HEK293 (cell line): ENCODE results near the gene CFAP46.
A peak's percentile ranks its signal among the peaks of the same experiment; 100 is the strongest.

Source experiments
- CTCF ChIP-seq: fragments of 450-650 bp; formaldehyde crosslinking; IDR thresholded peaks from 2 replicates; pipeline ENCODE4 v1.5.1; 2016; ENCODE audit warnings: missing biosample characterization, missing genetic modification characterization
- EGR2 ChIP-seq: fragments of 450-650 bp; formaldehyde crosslinking; IDR thresholded peaks from 2 replicates; pipeline ENCODE4 v1.5.1; 2016; ENCODE audit warnings: low read depth, missing biosample characterization, missing genetic modification characterization
- GLIS1 ChIP-seq: fragments of 450-650 bp; formaldehyde crosslinking; IDR thresholded peaks from 2 replicates; pipeline ENCODE4 v1.5.1; 2016; ENCODE audit warnings: missing biosample characterization, missing genetic modification characterization
- GLIS2 ChIP-seq: fragments of 450-650 bp; formaldehyde crosslinking; IDR thresholded peaks from 2 replicates; pipeline ENCODE4 v1.5.1; 2016; ENCODE audit warnings: missing biosample characterization, missing genetic modification characterization
- KLF8 ChIP-seq: fragments of 450-650 bp; formaldehyde crosslinking; IDR thresholded peaks from 2 replicates; pipeline ENCODE4 v1.5.1; 2016; ENCODE audit warnings: missing biosample characterization, missing genetic modification characterization
- KLF9 ChIP-seq: fragments of 450-650 bp; formaldehyde crosslinking; IDR thresholded peaks from 2 replicates; pipeline ENCODE4 v1.5.1; 2016; ENCODE audit warnings: missing biosample characterization, missing genetic modification characterization, low read depth
- PRDM2 ChIP-seq: fragments of 450-650 bp; formaldehyde crosslinking; IDR thresholded peaks from 2 replicates; pipeline ENCODE4 v1.5.1; 2016; ENCODE audit warnings: missing biosample characterization, missing genetic modification characterization, borderline replicate concordance
- SCRT2 ChIP-seq: fragments of 450-650 bp; formaldehyde crosslinking; IDR thresholded peaks from 2 replicates; pipeline ENCODE4 v1.5.1; 2016; ENCODE audit warnings: missing biosample characterization, missing genetic modification characterization
- TSHZ1 ChIP-seq: fragments of 450-650 bp; formaldehyde crosslinking; IDR thresholded peaks from 2 replicates; pipeline ENCODE4 v1.5.1; 2016; ENCODE audit warnings: missing biosample characterization, missing genetic modification characterization, borderline replicate concordance
- ZNF169 ChIP-seq: fragments of 450-650 bp; formaldehyde crosslinking; IDR thresholded peaks from 2 replicates; pipeline ENCODE4 v1.5.1; 2016; ENCODE audit warnings: missing biosample characterization, missing genetic modification characterization
- ZNF18 ChIP-seq: fragments of 450-650 bp; formaldehyde crosslinking; IDR thresholded peaks from 2 replicates; pipeline ENCODE4 v1.5.1; 2016; ENCODE audit warnings: missing biosample characterization, missing genetic modification characterization
- ZNF2 ChIP-seq: fragments of 450-650 bp; formaldehyde crosslinking; IDR thresholded peaks from 2 replicates; pipeline ENCODE4 v1.5.1; 2016; ENCODE audit warnings: missing biosample characterization, missing genetic modification characterization
- ZNF324 ChIP-seq: fragments of 450-650 bp; formaldehyde crosslinking; IDR thresholded peaks from 2 replicates; pipeline ENCODE4 v1.5.1; 2016; ENCODE audit warnings: missing biosample characterization, missing genetic modification characterization
- ZNF433 ChIP-seq: fragments of 450-650 bp; formaldehyde crosslinking; IDR thresholded peaks from 2 replicates; pipeline ENCODE4 v1.5.1; 2016; ENCODE audit warnings: missing biosample characterization, missing genetic modification characterization, low read depth
- ZNF449 ChIP-seq: fragments of 450-650 bp; formaldehyde crosslinking; IDR thresholded peaks from 2 replicates; pipeline ENCODE4 v1.5.1; 2017; ENCODE audit warnings: missing biosample characterization, mild to moderate bottlenecking, missing genetic modification characterization, moderate library complexity
- ZNF596 ChIP-seq: fragments of 450-650 bp; IDR thresholded peaks from 2 replicates; pipeline ENCODE4 v1.5.0; 2018; ENCODE audit warnings: missing biosample characterization, mild to moderate bottlenecking, missing genetic modification characterization, moderate library complexity
- ZNF639 ChIP-seq: fragments of 450-650 bp; formaldehyde crosslinking; IDR thresholded peaks from 2 replicates; pipeline ENCODE4 v1.5.1; 2016; ENCODE audit warnings: missing biosample characterization, missing genetic modification characterization
- ZNF664 ChIP-seq: fragments of 450-650 bp; formaldehyde crosslinking; IDR thresholded peaks from 2 replicates; pipeline ENCODE4 v1.5.1; 2016; ENCODE audit warnings: missing biosample characterization, missing genetic modification characterization
- ZNF677 ChIP-seq: fragments of 450-650 bp; IDR thresholded peaks from 2 replicates; pipeline ENCODE4 v1.5.0; 2018; ENCODE audit warnings: missing biosample characterization, mild to moderate bottlenecking, missing genetic modification characterization, moderate library complexity
- ZSCAN30 ChIP-seq: fragments of 450-650 bp; IDR thresholded peaks from 2 replicates; pipeline ENCODE4 v1.5.1; 2018; ENCODE audit warnings: missing biosample characterization, mild to moderate bottlenecking, missing genetic modification characterization, moderate library complexity

The CFAP46 gene

GRCh38 chr10:132939957-132940790 is 2.2 kb downstream of the CFAP46 start (continued):
- peak; percentile 71 for TF ChIP-seq CTCF (tag by site-specific recombination)
- TF ChIP-seq KLF9 (tag by site-specific recombination), result no peak
- TF ChIP-seq ZNF639 (tag by site-specific recombination), result no peak
- TF ChIP-seq KLF8, result no peak
- no peak for TF ChIP-seq ZNF169 (tag by site-specific recombination)
- TF ChIP-seq ZNF677 (tag by site-specific recombination), result no peak
- no peak for TF ChIP-seq ZNF596 (tag by site-specific recombination)
- TF ChIP-seq GLIS2 (tag by site-specific recombination), result peak; percentile 82
- TF ChIP-seq PRDM2 (tag by site-specific recombination), result no peak
- no peak for TF ChIP-seq ZNF449
- TF ChIP-seq GLIS1 (tag by site-specific recombination), result peak; percentile 97
- no peak for TF ChIP-seq EGR2
- TF ChIP-seq ZSCAN30, result no peak
- TF ChIP-seq ZNF433 (tag by site-specific recombination), result no peak
- TF ChIP-seq TSHZ1 (tag by site-specific recombination), result no peak
- no peak for TF ChIP-seq ZNF664 (tag by site-specific recombination)
- TF ChIP-seq ZNF2, result no peak
- no peak for TF ChIP-seq SCRT2 (tag by site-specific recombination)
- no peak for TF ChIP-seq ZNF18 (tag by site-specific recombination)
- 0 out of 2 replicates have a peak, but pooled peaks have one; percentile 13 for TF ChIP-seq ZNF324
